Measurements from ENCODE around the gene HES4. TPM values are rescaled to one million over a fixed set of nuclear protein-coding genes. Genes with fewer than 3 reads are reported as not detected.

Gene HES4
- total and polyA plus RNA-seq, 2 donors (not counting 3 experiments of a cell fraction or from before 2014, with no cell fraction given), result 30.5 to 37.6 TPM

DNA sequence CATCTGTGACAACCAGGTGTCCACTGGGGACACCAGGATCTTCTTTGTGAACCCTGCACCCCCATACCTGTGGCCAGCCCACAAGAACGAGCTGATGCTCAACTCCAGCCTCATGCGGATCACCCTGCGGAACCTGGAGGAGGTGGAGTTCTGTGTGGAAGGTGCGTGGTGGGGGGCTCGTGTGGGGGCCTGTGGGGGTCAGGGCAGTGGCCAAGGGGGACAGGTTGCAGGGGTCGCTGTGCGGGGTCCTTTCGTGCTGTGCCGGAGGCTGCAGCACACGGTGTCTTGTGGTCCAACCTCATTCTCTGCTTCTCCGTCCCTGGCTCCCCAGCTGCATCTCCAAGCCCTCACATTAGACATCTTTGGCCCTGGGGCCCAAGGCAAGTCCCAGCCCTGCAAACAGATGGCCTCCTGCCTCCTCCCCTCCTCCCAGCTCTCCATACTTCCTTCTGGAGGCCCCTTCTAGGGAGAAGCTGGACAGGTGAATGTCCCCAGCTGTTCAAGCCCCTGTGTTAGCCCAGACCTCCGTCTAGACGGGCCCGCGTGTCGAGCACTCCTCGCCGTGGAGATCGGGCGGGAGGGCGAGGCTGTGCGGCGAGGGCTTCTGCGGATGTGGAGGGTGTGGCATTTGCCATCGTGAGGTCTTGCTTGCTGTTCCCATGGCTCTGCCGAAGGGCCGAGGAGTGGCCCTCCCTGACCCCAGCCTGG, 22.6 kb upstream of the HES4 start:
- FAIRE-seq (no peak), DNase-seq (ENCODE audit: low read depth, low spot score) (no peak)
- H3K4me3 ChIP-seq (replicated peaks in 1 of 3; ENCODE audit: insufficient read depth in 1 of 3, low read depth in 1 of 3, low read length in 3 of 3), result no peak overlapping the region
- H4K20me1 ChIP-seq (replicated peaks; ENCODE audit: control insufficient read depth, extremely low read depth, insufficient read depth, low read length), result no peaks in the 10 kb centered on the region
- H3K27me3 ChIP-seq (ENCODE audit: control insufficient read depth in 2 of 2, insufficient read depth in 2 of 2, low read length in 2 of 2), result no peaks in the 10 kb centered on the region
- H3K9ac ChIP-seq (replicated peaks; ENCODE audit: extremely low read depth, insufficient read depth, low read length), result no peak overlapping the region
- peaks cover 16% of the 10 kb centered on the region for H3K4me1 ChIP-seq (ENCODE audit: control insufficient read depth, extremely low read depth, insufficient read depth, low read length)
- H3K9me1 ChIP-seq (replicated peaks; ENCODE audit: control insufficient read depth, extremely low read depth, insufficient read depth, low read length), result no peaks in the 10 kb centered on the region
- no peaks in the 10 kb centered on the region for H3K9me3 ChIP-seq (replicated peaks; ENCODE audit: control insufficient read depth, insufficient read depth, low read length)
- ChIA-PET POLR2A (no interaction called here), CTCF (no interaction called here)
- TF ChIP-seq POLR2AphosphoS5 (IDR thresholded peaks at IDR 0.05; ENCODE audit: insufficient read depth, low read depth, low read length), result no peak
- BruUV-seq (replicated peaks), result no TSS peak
- intact Hi-C loops (cut with micrococcal nuclease), result no loop called here
- H2AFZ ChIP-seq (ENCODE audit: low read depth, low read length), result no peak overlapping the region
- H3K27ac ChIP-seq (ENCODE audit: insufficient read depth, low read depth, low read length), result no peak overlapping the region
- H3K79me2 ChIP-seq (ENCODE audit: control insufficient read depth, insufficient read depth, low read length), result no peaks in the 10 kb centered on the region
- H3K36me3 ChIP-seq (ENCODE audit: control insufficient read depth in 2 of 2, extremely low read depth in 1 of 2, insufficient read depth in 2 of 2, low read length in 2 of 2), result no peaks in the 10 kb centered on the region
- no peak overlapping the region for H3K4me2 ChIP-seq (ENCODE audit: insufficient read depth, low read length)
- dilution Hi-C loops (cut with MboI; ENCODE audit: extremely low pct_ligation_motif_present, low sequenced_read_pairs), result no loop called here

- H4K20me1 ChIP-seq (replicated peaks; ENCODE audit: control insufficient read depth, extremely low read depth, insufficient read depth, low read length), result no peaks in the 10 kb centered on the region
- ChIA-PET CTCF (interaction anchor here (1.5 kb wide), 1 partner anchor 18 kb away, joined by 5 read pairs; no protein-coding TSS in a partner anchor), POLR2A (no interaction called here)
- DNase-seq (ENCODE audit: low read depth, low spot score), result no peak
- no peaks in the 10 kb centered on the region for H3K27me3 ChIP-seq (ENCODE audit: control insufficient read depth in 2 of 2, insufficient read depth in 2 of 2, low read length in 2 of 2)
- FAIRE-seq, result no peak
- H3K9ac ChIP-seq (replicated peaks; ENCODE audit: extremely low read depth, insufficient read depth, low read length), result no peak overlapping the region
- no peak for TF ChIP-seq EZH2 (IDR thresholded peaks at IDR 0.05; ENCODE audit: borderline replicate concordance, low read depth, low read length, severe bottlenecking)
- TF ChIP-seq MYC (IDR thresholded peaks at IDR 0.05; ENCODE audit: low read depth, low read length), result no peak
- TF ChIP-seq POLR2AphosphoS5 (IDR thresholded peaks at IDR 0.05; ENCODE audit: insufficient read depth, low read depth, low read length), result no peak
- no peak for TF ChIP-seq CTCF (IDR thresholded peaks at IDR 0.05; ENCODE audit: extremely low read depth in 1 of 2, insufficient read depth in 1 of 2, low read depth in 1 of 2, low read length in 2 of 2)
- no peak for TF ChIP-seq JUN (IDR thresholded peaks at IDR 0.05; ENCODE audit: borderline replicate concordance, insufficient read depth, insufficient read length, low read depth)
- TF ChIP-seq FOS (IDR thresholded peaks at IDR 0.05; ENCODE audit: borderline replicate concordance, insufficient read depth, low read length), result no peak
- TF ChIP-seq, protein P1, sequence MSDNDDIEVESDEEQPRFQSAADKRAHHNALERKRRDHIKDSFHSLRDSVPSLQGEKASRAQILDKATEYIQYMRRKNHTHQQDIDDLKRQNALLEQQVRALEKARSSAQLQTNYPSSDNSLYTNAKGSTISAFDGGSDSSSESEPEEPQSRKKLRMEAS (IDR thresholded peaks at IDR 0.05; ENCODE audit: insufficient read depth, insufficient read length), result no peak
- no peak for TF ChIP-seq POLR2A (IDR thresholded peaks at IDR 0.05; ENCODE audit: low read depth, low read length)
- TF ChIP-seq GATA2 (IDR thresholded peaks at IDR 0.05; ENCODE audit: insufficient read depth, insufficient read length, low read depth, low read length), result no peak
- peaks cover 16% of the 10 kb centered on the region for H3K4me1 ChIP-seq (ENCODE audit: control insufficient read depth, extremely low read depth, insufficient read depth, low read length)
- no peaks in the 10 kb centered on the region for H3K9me3 ChIP-seq (replicated peaks; ENCODE audit: control insufficient read depth, insufficient read depth, low read length)
- no peak overlapping the region for H3K4me2 ChIP-seq (ENCODE audit: insufficient read depth, low read length)
- no peak overlapping the region for H2AFZ ChIP-seq (ENCODE audit: low read depth, low read length)
- H3K4me3 ChIP-seq (replicated peaks in 1 of 3; ENCODE audit: insufficient read depth in 1 of 3, low read depth in 1 of 3, low read length in 3 of 3), result no peak overlapping the region
- no peak overlapping the region for H3K27ac ChIP-seq (ENCODE audit: insufficient read depth, low read depth, low read length)
- intact Hi-C loops (cut with micrococcal nuclease) (loop anchor here (2.0 kb wide), 1 partner anchor 19 kb away; no protein-coding TSS in a partner anchor), dilution Hi-C loops (cut with MboI; ENCODE audit: extremely low pct_ligation_motif_present, low sequenced_read_pairs) (no loop called here)
- no peaks in the 10 kb centered on the region for H3K79me2 ChIP-seq (ENCODE audit: control insufficient read depth, insufficient read depth, low read length)
- no peaks in the 10 kb centered on the region for H3K36me3 ChIP-seq (ENCODE audit: control insufficient read depth in 2 of 2, extremely low read depth in 1 of 2, insufficient read depth in 2 of 2, low read length in 2 of 2)
- H3K9me1 ChIP-seq (replicated peaks; ENCODE audit: control insufficient read depth, extremely low read depth, insufficient read depth, low read length), result no peaks in the 10 kb centered on the region
- BruUV-seq (replicated peaks), result no TSS peak
These were observed 22.0 kb upstream of the HES4 start for GRCh38 chr1:1021920-1022259.
